Erythroblast (primary cell): ENCODE measurements around the gene SLC22A23.

Experiments
- GATA1 ChIP-seq: IDR thresholded peaks from 2 replicates; pipeline ENCODE4 v1.6.1; 2011; ENCODE audit warnings: low read depth, mild to moderate bottlenecking, control low read depth, low read length, moderate library complexity
- POLR2A ChIP-seq: IDR thresholded peaks from 2 replicates; pipeline ENCODE4 v1.6.1; 2011; ENCODE audit warnings: mild to moderate bottlenecking, low read length

- TF ChIP-seq POLR2A (no peak), GATA1 (no peak)
These were observed 43.9 kb downstream of the SLC22A23 start for GRCh38 chr6:3412779-3413500.
